GM12864 (cell line): Measurements from ENCODE around the gene PRKACA.

Experiments used
- DNase-seq: peaks from one replicate; pipeline ENCODE4 v3.0.0-alpha.2; 2011; ENCODE audit warnings: low read depth
- H3K4me3 ChIP-seq: 2 replicates; pipeline ENCODE4 v1.5.1; 2011; ENCODE audit warnings: mild to moderate bottlenecking, low read depth, low read length, control low read depth
- TF ChIP-seq, protein P1 (sequence below): IDR thresholded peaks from 2 replicates; pipeline ENCODE4 v1.5.1; 2011; ENCODE audit warnings: low read depth, mild to moderate bottlenecking, moderate library complexity, low read length, control low read depth, inconsistent platforms; ENCODE audit errors: missing control alignments

The PRKACA gene

GRCh38 chr19:14117668-14118164 lies at the start of gene PRKACA:
Gene PRKACA, minus strand, starts transcription at chr19:14117762. Its CDS starts 215 bp downstream, at chr19:14117547.
- TF ChIP-seq, protein P1, sequence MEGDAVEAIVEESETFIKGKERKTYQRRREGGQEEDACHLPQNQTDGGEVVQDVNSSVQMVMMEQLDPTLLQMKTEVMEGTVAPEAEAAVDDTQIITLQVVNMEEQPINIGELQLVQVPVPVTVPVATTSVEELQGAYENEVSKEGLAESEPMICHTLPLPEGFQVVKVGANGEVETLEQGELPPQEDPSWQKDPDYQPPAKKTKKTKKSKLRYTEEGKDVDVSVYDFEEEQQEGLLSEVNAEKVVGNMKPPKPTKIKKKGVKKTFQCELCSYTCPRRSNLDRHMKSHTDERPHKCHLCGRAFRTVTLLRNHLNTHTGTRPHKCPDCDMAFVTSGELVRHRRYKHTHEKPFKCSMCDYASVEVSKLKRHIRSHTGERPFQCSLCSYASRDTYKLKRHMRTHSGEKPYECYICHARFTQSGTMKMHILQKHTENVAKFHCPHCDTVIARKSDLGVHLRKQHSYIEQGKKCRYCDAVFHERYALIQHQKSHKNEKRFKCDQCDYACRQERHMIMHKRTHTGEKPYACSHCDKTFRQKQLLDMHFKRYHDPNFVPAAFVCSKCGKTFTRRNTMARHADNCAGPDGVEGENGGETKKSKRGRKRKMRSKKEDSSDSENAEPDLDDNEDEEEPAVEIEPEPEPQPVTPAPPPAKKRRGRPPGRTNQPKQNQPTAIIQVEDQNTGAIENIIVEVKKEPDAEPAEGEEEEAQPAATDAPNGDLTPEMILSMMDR, result no peak
- DNase-seq, result peak; percentile 92

DNA sequence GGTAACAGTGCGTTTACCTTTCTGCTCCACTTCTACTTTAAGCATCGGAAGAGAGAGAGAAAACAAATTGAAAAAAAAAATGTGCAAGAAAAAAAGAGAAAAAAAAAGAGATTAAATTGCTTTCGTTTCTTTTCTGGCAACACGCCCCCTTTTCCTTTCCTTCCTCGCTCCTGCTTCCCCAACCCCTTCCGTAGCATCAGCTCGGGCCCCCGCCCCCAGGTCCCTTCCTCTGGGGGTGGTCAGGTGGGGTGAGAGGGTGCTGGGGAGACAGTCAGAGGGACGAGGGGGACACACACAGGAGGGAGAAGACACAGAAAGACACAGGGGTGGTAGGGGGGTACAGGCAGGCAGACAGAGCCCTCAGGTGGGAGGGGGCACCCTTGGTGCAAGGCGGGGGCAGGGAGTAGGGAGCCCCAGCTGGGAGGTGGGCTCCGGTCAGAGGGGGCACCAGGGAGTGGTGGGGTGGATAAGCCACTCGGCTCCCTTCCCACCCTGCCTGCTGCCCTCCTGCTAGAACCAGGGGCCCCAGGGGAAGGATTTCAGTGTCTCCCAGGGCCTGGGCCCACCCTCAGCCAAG lies 49.5 kb upstream of the PRKACA start:
- TF ChIP-seq, protein P1, result no peak
- no peak overlapping the region for H3K4me3 ChIP-seq
- DNase-seq, result no peak

More at GRCh38 chr19:14117668-14118164, at the start of gene PRKACA:
- peak within 1 kb of the TSS; percentile 84 for H3K4me3 ChIP-seq

GRCh38 chr19:14165990-14166830 lies 48.6 kb upstream of the PRKACA start:
- TF ChIP-seq, protein P1, result no peak
- no peak overlapping the region for H3K4me3 ChIP-seq
- DNase-seq, result no peak

GRCh38 chr19:14164724-14165493 lies 47.3 kb upstream of the PRKACA start:
- DNase-seq, result no peak
- no peak overlapping the region for H3K4me3 ChIP-seq
- TF ChIP-seq, protein P1, result no peak

DNA sequence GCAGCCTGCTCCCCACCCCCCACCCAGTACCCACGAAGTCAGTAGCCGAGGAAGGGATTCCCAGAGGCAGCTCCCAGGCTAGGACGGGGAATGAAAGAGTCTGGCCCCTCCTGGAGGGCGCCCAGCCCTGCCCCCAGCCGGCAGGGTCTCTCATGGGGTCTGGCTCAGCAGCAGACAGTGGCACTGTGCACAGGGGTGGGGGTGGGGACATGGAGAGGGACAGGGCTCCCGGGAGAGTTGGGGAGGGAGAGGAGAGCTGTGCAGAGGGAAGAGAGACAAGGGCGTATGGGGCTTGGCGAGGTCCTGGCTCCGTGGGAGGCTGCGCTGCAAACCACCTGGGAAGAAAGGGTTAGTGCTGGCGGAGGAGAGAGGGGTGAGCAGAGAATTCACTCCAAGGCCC lies 46.5 kb upstream of the PRKACA start:
- TF ChIP-seq, protein P1, result no peak
- DNase-seq, result no peak
- no peak overlapping the region for H3K4me3 ChIP-seq

- TF ChIP-seq, protein P1, result no peak
- no peak overlapping the region for H3K4me3 ChIP-seq
- DNase-seq, result no peak
These were observed 45.3 kb upstream of the PRKACA start for GRCh38 chr19:14162871-14163297.
